Adrenal gland (tissue), 5 donors: Measurements from ENCODE around the gene PSMG4.

Source experiments
- CTCF ChIP-seq, 6 experiments: fragments of 450-650 bp in 4 of 6; fragments of 200-600 bp in 2 of 6; sonication (generic) in 1 of 6; IDR thresholded peaks; 1 replicate in 5 of 6; 2 replicates in 1 of 6; pipeline versions ENCODE4 v1.5.1 to v1.8.0; 2016 to 2021; ENCODE audit warnings: antibody characterized with exemption in 6 of 6, mild to moderate bottlenecking in 2 of 6, moderate library complexity in 1 of 6
- POLR2A ChIP-seq, 2 donors: fragments of 450-650 bp; IDR thresholded peaks; one replicate each; pipeline ENCODE4 v1.6.1; 2017; ENCODE audit warnings: antibody characterized with exemption in 2 of 2, mild to moderate bottlenecking in 2 of 2, moderate library complexity in 1 of 2
- donor health status: DM: no; HTN: no; CAD: no.

DNA sequence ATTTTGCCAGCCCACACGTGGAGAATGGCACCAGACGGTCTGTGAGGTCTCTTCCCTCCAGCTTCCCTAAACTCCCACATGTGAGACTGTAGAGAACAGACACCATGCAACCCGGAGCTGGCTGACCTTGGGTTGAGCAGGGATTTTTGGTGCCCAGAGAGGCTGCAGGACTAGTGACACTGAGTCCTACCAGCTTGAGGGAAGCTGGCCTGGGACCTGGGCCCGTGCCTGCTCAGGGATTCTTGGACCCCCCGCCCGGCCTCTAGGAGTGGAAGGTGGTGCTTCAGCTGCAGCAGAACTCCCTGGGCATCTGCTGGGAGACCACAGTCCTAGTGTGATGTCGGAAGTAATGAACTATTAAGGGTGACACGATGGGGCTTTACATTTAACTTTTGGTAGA, 3.2 kb downstream of the PSMG4 start:
- TF ChIP-seq CTCF (IDR thresholded peaks at IDR 0.05) (no peak), POLR2A (IDR thresholded peaks at IDR 0.05) (no peak)
